GM18951 (cell line): ENCODE results near the gene CARMIL1.

Source experiments
- POLR2A ChIP-seq: IDR thresholded peaks from 4 replicates; pipeline ENCODE4 v1.6.1; 2011; ENCODE audit warnings: mild to moderate bottlenecking; ENCODE audit not compliant: insufficient read length, insufficient read depth; ENCODE audit errors: extremely low read depth
- in situ Hi-C: fragments of 300-500 bp; cut with MboI; formaldehyde crosslinking; loops from one replicate; pipeline ENCODE4 v1.12.0; 2022; ENCODE audit warnings: low sequenced_read_pairs, mixed read lengths, inconsistent platforms; ENCODE audit not compliant: unreplicated experiment

Gene CARMIL1

GRCh38 chr6:25490018-25490801 is 211.0 kb downstream of the CARMIL1 start:
- in situ Hi-C loops = loop anchor here (10.0 kb wide), 1 partner anchor 115 kb away; no protein-coding TSS in a partner anchor
- TF ChIP-seq POLR2A = no peak

GRCh38 chr6:25492951-25493350 is 213.8 kb downstream of the CARMIL1 start:
- in situ Hi-C loops = loop anchor here (10.0 kb wide), 1 partner anchor 112 kb away; no protein-coding TSS in a partner anchor
- no peak for TF ChIP-seq POLR2A

- TF ChIP-seq POLR2A = no peak
- in situ Hi-C loops = loop anchor here (10.0 kb wide), 1 partner anchor 110 kb away; no protein-coding TSS in a partner anchor
These were observed 215.3 kb downstream of the CARMIL1 start for GRCh38 chr6:25494469-25494868.

- TF ChIP-seq POLR2A = no peak
- in situ Hi-C loops = loop anchor here (10.0 kb wide), 1 partner anchor 107 kb away; no protein-coding TSS in a partner anchor
These were observed 218.3 kb downstream of the CARMIL1 start for GRCh38 chr6:25497383-25498040.

GRCh38 chr6:25498505-25498904 is 219.3 kb downstream of the CARMIL1 start:
- TF ChIP-seq POLR2A = no peak
- in situ Hi-C loops = loop anchor here (10.0 kb wide), 1 partner anchor 106 kb away; no protein-coding TSS in a partner anchor

GRCh38 chr6:25499615-25500235 is 220.6 kb downstream of the CARMIL1 start:
- in situ Hi-C loops = loop anchor here (10.0 kb wide), 1 partner anchor 105 kb away; no protein-coding TSS in a partner anchor
- no peak for TF ChIP-seq POLR2A

- in situ Hi-C loops = no loop called here
- TF ChIP-seq POLR2A = no peak
These were observed 224.5 kb downstream of the CARMIL1 start for GRCh38 chr6:25503686-25504085.

GRCh38 chr6:25504661-25505060 is 225.5 kb downstream of the CARMIL1 start:
- in situ Hi-C loops = no loop called here
- no peak for TF ChIP-seq POLR2A

GRCh38 chr6:25506020-25506419 is 226.8 kb downstream of the CARMIL1 start:
- no peak for TF ChIP-seq POLR2A

GRCh38 chr6:25508051-25508450 is 228.9 kb downstream of the CARMIL1 start:
- in situ Hi-C loops = no loop called here
- no peak for TF ChIP-seq POLR2A

More at GRCh38 chr6:25506020-25506419, 226.8 kb downstream of the CARMIL1 start:
- in situ Hi-C loops = no loop called here

- in situ Hi-C loops = no loop called here
- TF ChIP-seq POLR2A = no peak
These were observed 232.2 kb downstream of the CARMIL1 start for GRCh38 chr6:25511376-25511775.

GRCh38 chr6:25512560-25512959 is 233.4 kb downstream of the CARMIL1 start:
- no peak for TF ChIP-seq POLR2A
- in situ Hi-C loops = no loop called here

- in situ Hi-C loops = no loop called here
- TF ChIP-seq POLR2A = no peak
These were observed 240.7 kb downstream of the CARMIL1 start for GRCh38 chr6:25519856-25520255.

GRCh38 chr6:25524542-25524941 is 245.4 kb downstream of the CARMIL1 start:
- TF ChIP-seq POLR2A = no peak
- in situ Hi-C loops = no loop called here

- no peak for TF ChIP-seq POLR2A
- in situ Hi-C loops = no loop called here
These were observed 245.9 kb downstream of the CARMIL1 start for GRCh38 chr6:25525078-25525477.
